ENCODE results near the gene SLC25A21. TPM values are rescaled to one million over a fixed set of nuclear protein-coding genes. Genes with fewer than 3 reads are reported as not detected.

The SLC25A21 gene
- total RNA-seq, 2 donors from 2014 or later: not detected

DNA sequence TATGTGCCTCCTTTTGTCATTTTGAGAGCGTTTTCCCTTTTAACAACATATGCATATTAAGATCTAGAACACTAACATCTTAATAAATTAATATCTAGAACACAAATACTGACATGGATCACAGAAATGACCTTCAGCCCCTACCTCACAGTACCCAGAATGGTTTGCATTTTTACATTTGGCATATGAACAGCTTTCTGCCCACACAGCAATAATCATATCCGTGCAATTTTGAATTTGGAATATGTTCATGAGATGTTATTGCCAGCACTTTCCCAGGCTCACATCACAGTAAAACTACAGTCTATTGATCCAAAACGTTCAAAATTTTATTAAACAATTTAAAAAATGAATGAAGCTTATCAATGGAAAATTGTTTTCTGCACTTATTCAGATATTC lies 114.6 kb downstream of the SLC25A21 start:
- H3K27me3 Mint-ChIP-seq (ENCODE audit: low read depth): no peaks in the 10 kb centered on the region
- DNase-seq (no peak), ATAC-seq (replicated peaks in 1 of 2) (no peak)
- no peak overlapping the region for H3K4me3 Mint-ChIP-seq
- no peaks in the 10 kb centered on the region for H3K36me3 Mint-ChIP-seq (ENCODE audit: insufficient read depth in 2 of 2)
- H3K9me3 Mint-ChIP-seq: peaks cover 4 to 11% of the 10 kb centered on the region in 2 donors
- no peak overlapping the region for H3K27ac Mint-ChIP-seq
- no peaks in the 10 kb centered on the region for H3K4me1 Mint-ChIP-seq (ENCODE audit: low read depth)

DNA sequence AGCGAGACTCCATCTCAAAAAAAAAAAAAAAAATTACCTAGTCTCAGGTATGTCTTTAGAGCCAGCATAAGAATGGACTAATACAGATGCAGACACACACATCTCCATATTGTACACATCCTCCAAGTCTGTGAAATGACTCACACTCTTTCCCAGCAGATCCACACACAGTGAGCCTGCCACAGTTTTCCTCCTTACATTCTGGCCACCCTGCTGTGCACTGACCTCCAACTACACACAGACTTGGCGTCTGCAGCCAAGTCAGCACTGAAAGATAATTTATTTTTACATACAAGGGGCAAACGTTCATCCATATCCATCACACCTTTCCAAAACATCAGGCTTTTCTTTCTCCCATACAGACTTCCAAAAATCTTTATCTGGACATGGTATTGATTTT lies 115.9 kb downstream of the SLC25A21 start:
- H3K9me3 Mint-ChIP-seq: peaks cover 4 to 9% of the 10 kb centered on the region in 2 donors
- H3K4me1 Mint-ChIP-seq (ENCODE audit: low read depth): no peaks in the 10 kb centered on the region
- DNase-seq (no peak), ATAC-seq (replicated peaks in 1 of 2) (no peak)
- no peaks in the 10 kb centered on the region for H3K36me3 Mint-ChIP-seq (ENCODE audit: insufficient read depth in 2 of 2)
- H3K4me3 Mint-ChIP-seq: no peak overlapping the region
- H3K27ac Mint-ChIP-seq: no peak overlapping the region
- no peaks in the 10 kb centered on the region for H3K27me3 Mint-ChIP-seq (ENCODE audit: low read depth)

DNA sequence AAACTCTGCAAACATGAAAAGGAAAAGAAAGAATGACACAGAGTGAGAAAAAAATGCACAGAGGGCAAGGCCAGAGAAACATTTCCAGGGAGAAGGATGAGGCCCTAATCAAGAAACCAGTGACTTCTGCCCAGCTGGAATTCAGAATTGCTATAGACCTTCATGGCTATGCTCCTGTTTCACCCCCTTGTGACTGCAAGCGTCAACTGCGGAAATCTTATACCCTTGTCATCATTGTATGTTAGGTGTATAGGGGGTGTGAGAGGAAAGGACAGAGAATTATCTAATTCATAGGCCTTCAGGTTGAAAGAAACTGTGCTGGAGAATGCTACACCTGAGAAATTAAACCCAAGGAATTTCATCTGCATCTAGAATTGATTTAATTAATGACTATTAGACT lies 117.5 kb downstream of the SLC25A21 start:
- Mint-ChIP-seq H3K4me3 (no peak overlapping the region), H3K27ac (no peak overlapping the region), H3K27me3 (ENCODE audit: low read depth) (no peaks in the 10 kb centered on the region), H3K36me3 (ENCODE audit: insufficient read depth in 2 of 2) (no peaks in the 10 kb centered on the region), H3K4me1 (ENCODE audit: low read depth) (no peaks in the 10 kb centered on the region), H3K9me3 (peaks cover 4 to 9% of the 10 kb centered on the region in 2 donors)
- DNase-seq (no peak), ATAC-seq (replicated peaks in 1 of 2) (no peak)

DNA sequence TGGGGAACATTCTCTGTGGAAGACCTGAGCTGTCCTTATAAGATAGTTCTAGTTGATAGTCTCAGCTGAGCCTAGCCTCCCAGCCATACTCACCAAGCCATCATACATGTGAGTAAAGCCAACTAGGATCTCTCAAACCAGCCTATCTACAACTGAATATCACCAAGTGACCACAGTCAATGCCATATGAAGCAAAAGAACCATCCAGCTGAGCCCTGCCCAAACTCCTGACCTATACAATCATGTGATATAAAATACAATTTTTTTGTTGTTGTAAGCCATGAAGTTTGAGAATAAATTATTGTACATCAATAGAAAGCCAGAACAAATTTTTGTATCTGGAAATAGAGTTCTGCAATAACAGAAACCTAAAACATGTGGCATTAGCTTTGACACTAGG lies 118.3 kb downstream of the SLC25A21 start:
- no peak overlapping the region for H3K4me3 Mint-ChIP-seq
- DNase-seq: no peak
- H3K27me3 Mint-ChIP-seq (ENCODE audit: low read depth): no peaks in the 10 kb centered on the region
- H3K27ac Mint-ChIP-seq: no peak overlapping the region
- H3K4me1 Mint-ChIP-seq (ENCODE audit: low read depth): no peaks in the 10 kb centered on the region
- no peaks in the 10 kb centered on the region for H3K36me3 Mint-ChIP-seq (ENCODE audit: insufficient read depth in 2 of 2)
- peaks cover 4 to 9% of the 10 kb centered on the region in 2 donors for H3K9me3 Mint-ChIP-seq
- ATAC-seq (replicated peaks in 1 of 2): no peak

DNA sequence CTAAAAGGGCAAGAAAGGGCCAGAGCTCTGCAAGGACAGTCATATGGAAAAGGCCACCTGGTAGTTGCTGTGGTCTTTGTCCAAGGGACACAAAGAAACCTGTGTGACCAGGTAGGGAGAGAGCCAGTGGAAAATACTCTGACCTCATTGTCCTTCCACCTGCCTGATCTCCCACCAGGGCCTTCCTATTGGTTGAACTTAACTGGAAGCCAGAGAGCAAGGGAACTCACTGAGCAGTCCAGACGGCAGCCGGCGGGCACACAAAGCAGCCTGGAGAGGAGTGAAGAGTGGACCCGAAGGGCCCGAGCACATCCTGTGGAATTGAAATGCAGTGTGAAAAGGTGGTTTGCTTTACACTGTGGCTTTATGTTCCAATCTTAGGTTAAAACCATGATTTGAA lies 120.7 kb downstream of the SLC25A21 start:
- H3K4me3 Mint-ChIP-seq: no peak overlapping the region
- H3K27me3 Mint-ChIP-seq (ENCODE audit: low read depth): no peaks in the 10 kb centered on the region
- H3K4me1 Mint-ChIP-seq (ENCODE audit: low read depth): no peaks in the 10 kb centered on the region
- ATAC-seq (replicated peaks in 1 of 2): no peak
- H3K9me3 Mint-ChIP-seq: peaks cover 6 to 7% of the 10 kb centered on the region in 2 donors
- no peaks in the 10 kb centered on the region for H3K36me3 Mint-ChIP-seq (ENCODE audit: insufficient read depth in 2 of 2)
- no peak overlapping the region for H3K27ac Mint-ChIP-seq
- no peak for DNase-seq

DNA sequence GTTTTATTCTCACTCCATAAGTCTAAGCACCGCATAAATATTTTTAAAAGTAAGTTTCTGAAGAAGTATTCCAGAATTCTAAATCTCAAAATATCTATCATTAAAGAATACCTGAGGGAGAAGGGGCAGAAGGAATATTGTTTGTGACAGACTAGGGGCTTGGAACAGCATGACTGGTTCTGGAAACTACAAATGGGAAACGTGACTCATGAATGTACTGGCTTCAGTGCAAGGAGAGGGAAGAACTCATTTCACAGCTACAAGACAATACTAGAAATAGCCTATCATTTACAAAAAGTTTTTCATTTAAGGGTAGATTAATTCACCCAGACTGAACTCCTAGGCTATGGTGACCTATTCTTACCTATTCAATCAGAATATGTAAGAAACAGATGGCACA lies 121.3 kb downstream of the SLC25A21 start:
- H3K4me1 Mint-ChIP-seq (ENCODE audit: low read depth): no peaks in the 10 kb centered on the region
- ATAC-seq (replicated peaks in 1 of 2) (no peak), DNase-seq (no peak)
- no peaks in the 10 kb centered on the region for H3K27me3 Mint-ChIP-seq (ENCODE audit: low read depth)
- H3K9me3 Mint-ChIP-seq: peaks cover 5 to 6% of the 10 kb centered on the region in 2 donors
- no peak overlapping the region for H3K4me3 Mint-ChIP-seq
- no peak overlapping the region for H3K27ac Mint-ChIP-seq
- no peaks in the 10 kb centered on the region for H3K36me3 Mint-ChIP-seq (ENCODE audit: insufficient read depth in 2 of 2)

DNA sequence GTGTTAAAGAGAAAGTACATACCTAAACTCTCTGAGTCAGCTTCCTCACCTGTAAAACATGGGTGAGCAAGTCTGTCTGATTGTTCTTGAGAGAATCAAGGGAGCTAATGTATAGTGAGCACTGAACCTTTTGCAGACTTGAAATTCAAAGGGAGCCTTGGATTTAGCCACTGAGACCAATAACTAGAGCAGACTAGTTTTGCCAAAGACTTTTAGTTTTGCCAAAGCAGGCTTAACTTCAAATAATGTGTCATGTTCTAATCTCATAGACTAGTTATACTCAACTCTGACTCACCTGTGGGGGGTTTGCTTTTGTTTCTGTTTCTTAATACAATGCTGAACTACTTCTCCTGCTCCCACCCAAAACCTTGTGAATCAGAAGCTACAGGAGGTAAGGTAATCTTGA lies 123.7 kb downstream of the SLC25A21 start:
- Mint-ChIP-seq H3K27me3 (ENCODE audit: low read depth) (no peaks in the 10 kb centered on the region), H3K36me3 (ENCODE audit: insufficient read depth in 2 of 2) (no peaks in the 10 kb centered on the region), H3K9me3 (peaks cover 2% of the 10 kb centered on the region in 2 donors), H3K4me3 (no peak overlapping the region), H3K4me1 (ENCODE audit: low read depth) (no peaks in the 10 kb centered on the region), H3K27ac (no peak overlapping the region)
- ATAC-seq (replicated peaks in 1 of 2) (no peak), DNase-seq (no peak)

DNA sequence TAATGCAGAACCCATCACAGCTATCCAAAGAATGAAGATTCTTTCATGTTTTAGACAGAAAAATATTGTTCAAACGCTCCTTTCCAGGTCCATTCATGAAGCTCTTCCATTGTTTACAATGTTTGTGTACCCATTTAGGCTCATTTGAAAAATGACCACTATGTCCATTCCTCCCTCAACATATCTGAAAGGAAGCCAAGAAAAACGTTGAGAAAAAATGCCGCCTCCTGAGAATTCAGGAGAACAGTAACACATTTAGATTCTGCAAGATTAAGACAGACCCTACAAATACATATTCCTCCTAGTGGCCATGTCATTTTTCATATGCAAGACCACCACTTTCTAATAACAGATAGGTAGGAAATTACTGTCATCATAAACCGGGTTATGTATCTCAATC lies 124.4 kb downstream of the SLC25A21 start:
- DNase-seq (no peak), ATAC-seq (replicated peaks in 1 of 2) (no peak)
- peaks cover under 1 to 3% of the 10 kb centered on the region in 2 donors for H3K9me3 Mint-ChIP-seq
- no peak overlapping the region for H3K27ac Mint-ChIP-seq
- H3K36me3 Mint-ChIP-seq (ENCODE audit: insufficient read depth in 2 of 2): no peaks in the 10 kb centered on the region
- H3K27me3 Mint-ChIP-seq (ENCODE audit: low read depth): no peaks in the 10 kb centered on the region
- H3K4me3 Mint-ChIP-seq: no peak overlapping the region
- H3K4me1 Mint-ChIP-seq (ENCODE audit: low read depth): no peaks in the 10 kb centered on the region

DNA sequence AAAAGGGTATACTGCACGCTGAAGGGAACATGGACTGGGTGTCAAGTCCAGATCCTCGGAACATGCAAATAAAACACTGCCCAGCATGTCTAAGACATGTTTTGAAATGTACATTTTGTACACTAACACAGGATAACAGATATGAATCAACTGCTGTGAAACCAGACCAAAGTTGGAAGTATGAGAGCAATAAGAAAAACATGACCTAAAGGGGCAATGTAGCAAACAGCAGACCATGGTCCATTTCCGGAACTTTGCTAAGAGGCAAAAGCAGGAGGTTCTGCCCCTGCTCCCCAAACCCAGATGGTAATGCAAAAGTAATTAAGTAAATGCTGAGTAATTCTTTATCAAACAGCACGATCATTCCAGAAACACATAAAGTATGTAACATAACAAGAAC lies 125.2 kb downstream of the SLC25A21 start:
- no peaks in the 10 kb centered on the region for H3K36me3 Mint-ChIP-seq (ENCODE audit: insufficient read depth in 2 of 2)
- no peaks in the 10 kb centered on the region for H3K4me1 Mint-ChIP-seq (ENCODE audit: low read depth)
- H3K9me3 Mint-ChIP-seq: peaks cover 2 to 4% of the 10 kb centered on the region in 2 donors
- no peak overlapping the region for H3K27ac Mint-ChIP-seq
- DNase-seq (no peak), ATAC-seq (replicated peaks in 1 of 2) (no peak)
- no peaks in the 10 kb centered on the region for H3K27me3 Mint-ChIP-seq (ENCODE audit: low read depth)
- no peak overlapping the region for H3K4me3 Mint-ChIP-seq

DNA sequence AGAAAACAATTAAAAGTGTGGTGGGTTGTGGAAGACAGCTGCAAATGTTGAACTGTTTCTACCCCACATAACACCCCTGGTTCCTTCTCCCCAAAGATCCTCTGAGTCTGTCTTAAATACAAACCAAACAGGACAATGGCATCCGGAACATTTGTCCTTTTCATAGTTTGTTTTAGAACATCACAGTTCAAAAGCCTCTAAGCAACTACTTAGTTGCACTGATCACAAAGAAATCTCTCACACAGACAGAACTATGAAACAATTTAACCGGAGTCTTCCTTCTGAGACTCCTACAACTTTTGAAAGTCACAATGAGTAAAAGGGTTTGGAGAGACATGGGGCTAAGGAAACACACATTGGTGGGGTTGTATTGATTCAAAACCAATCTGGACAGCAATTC lies 125.6 kb downstream of the SLC25A21 start:
- ATAC-seq (replicated peaks in 1 of 2) (no peak), DNase-seq (no peak)
- Mint-ChIP-seq H3K36me3 (ENCODE audit: insufficient read depth in 2 of 2) (no peaks in the 10 kb centered on the region), H3K9me3 (peaks cover 2 to 4% of the 10 kb centered on the region in 2 donors), H3K27ac (no peak overlapping the region), H3K4me3 (no peak overlapping the region), H3K27me3 (ENCODE audit: low read depth) (no peaks in the 10 kb centered on the region), H3K4me1 (ENCODE audit: low read depth) (no peaks in the 10 kb centered on the region)

DNA sequence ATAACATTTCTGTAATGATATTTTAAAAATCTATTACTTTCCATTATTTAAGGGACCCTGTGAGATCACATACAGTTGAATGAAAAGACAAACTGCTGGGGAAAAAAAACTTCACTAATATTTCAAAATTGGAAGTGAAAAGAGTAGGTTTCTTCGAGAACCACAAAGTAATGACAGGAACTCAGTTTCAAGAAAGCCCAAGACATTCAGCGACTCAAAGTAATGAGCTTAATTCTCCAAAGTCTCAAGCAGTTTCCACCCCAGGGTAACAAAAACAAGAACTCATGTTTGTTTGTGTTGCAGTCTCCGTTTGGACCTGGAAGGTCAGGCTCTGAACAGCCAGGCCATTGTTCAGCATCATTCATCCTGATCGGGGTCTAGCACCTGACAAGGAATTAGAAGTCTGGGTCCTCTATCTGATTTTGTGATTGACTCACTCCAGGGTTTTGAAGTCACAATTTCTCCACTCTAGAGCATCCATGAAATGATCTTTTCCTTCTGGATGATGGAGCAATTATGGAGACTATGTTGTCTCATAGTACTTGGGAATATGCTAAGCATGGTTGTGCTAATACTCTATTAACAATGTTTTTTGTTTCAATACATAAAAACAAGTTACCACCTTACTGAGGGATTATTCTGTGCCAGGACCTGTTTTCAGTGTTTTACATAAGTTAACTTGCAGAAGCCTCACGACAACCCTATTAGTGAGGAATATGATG lies 126.9 kb downstream of the SLC25A21 start:
- ATAC-seq (replicated peaks in 1 of 2): no peak
- Mint-ChIP-seq H3K9me3 (peaks cover 2 to 5% of the 10 kb centered on the region in 2 donors), H3K36me3 (ENCODE audit: insufficient read depth in 2 of 2) (no peaks in the 10 kb centered on the region), H3K4me1 (ENCODE audit: low read depth) (no peaks in the 10 kb centered on the region), H3K27ac (no peak overlapping the region), H3K27me3 (ENCODE audit: low read depth) (no peaks in the 10 kb centered on the region), H3K4me3 (no peak overlapping the region)
- no peak for DNase-seq

DNA sequence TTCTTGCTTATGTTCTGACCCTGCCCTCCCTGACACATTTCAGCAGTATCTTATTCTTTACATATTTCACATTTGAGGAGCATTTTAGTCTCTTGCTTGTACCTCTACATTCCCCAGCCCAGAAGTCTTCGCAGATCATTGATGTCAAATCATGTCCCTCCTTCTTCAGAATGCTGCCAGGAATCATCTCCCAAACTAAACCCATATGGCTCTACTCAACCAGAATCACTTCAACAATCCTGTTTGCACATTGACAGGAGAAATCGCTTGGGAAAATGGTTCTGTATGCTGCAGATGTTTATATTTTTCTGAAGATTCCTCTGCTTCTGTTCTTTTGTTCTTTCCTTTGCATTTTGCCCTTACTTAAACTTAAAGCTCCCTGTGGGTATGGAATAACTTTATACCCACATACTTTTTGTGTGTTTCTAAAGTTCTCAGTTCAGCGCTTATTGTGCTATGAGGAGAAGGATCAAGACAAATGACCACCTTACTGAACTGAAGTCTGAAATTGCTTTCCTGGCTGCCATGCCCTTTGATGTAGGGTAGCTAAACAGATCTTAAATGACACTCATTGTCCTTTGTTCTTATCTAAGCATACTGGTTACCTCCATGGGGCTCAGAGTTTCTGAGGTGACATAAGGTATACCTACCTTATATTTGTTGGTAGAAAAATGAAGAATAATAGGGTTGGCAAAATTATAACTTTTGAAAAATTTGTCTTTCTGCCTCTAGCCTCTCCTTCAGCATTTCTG lies 134.6 kb downstream of the SLC25A21 start:
- Mint-ChIP-seq H3K27me3 (ENCODE audit: low read depth) (no peaks in the 10 kb centered on the region), H3K27ac (no peak overlapping the region), H3K36me3 (ENCODE audit: insufficient read depth in 2 of 2) (no peaks in the 10 kb centered on the region), H3K4me3 (no peak overlapping the region), H3K9me3 (peaks cover 4% of the 10 kb centered on the region in 2 donors), H3K4me1 (ENCODE audit: low read depth) (no peaks in the 10 kb centered on the region)
- ATAC-seq (replicated peaks in 1 of 2): no peak
- no peak for DNase-seq

DNA sequence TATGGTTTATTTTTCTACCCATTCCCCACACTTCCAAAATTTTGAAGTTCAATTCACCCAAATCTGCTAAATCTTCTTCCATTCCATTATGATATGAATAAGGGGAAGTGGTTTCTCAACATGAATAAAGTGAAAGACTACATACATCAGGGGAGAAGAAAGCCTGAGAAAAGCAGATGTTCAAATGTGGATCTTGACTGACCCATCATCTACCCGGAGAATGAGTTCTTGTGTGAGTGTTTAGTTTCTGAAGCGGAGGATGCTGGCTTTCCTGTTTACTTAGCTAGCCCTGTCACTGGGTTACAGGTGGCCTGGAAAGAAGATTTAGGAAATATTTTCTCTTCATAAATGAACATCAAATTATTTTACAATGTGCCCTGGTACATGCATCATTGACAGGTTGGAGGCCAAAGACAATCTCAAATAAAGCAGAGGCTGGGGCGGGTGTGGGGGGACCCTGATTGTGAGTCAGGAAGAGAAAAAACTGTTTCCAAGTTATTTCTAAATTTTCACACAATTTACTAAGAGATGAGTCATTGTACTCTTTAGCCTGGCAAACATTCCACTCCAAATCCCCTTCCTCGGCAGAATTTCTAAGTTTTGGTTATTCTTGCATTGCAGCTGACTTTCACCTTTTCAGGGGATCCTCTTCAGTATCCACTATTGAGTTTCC lies 135.6 kb downstream of the SLC25A21 start:
- DNase-seq (no peak), ATAC-seq (replicated peaks in 1 of 2) (no peak)
- H3K27ac Mint-ChIP-seq: no peak overlapping the region
- no peaks in the 10 kb centered on the region for H3K4me1 Mint-ChIP-seq (ENCODE audit: low read depth)
- no peaks in the 10 kb centered on the region for H3K27me3 Mint-ChIP-seq (ENCODE audit: low read depth)
- no peak overlapping the region for H3K4me3 Mint-ChIP-seq
- no peaks in the 10 kb centered on the region for H3K36me3 Mint-ChIP-seq (ENCODE audit: insufficient read depth in 2 of 2)
- peaks cover 4% of the 10 kb centered on the region in 2 donors for H3K9me3 Mint-ChIP-seq
